ENCODE measurements around the gene TBX3. TPM values are rescaled to one million over a fixed set of nuclear protein-coding genes. Genes with fewer than 3 reads are reported as not detected.

Gene TBX3
- total and polyA plus RNA-seq, 2 donors (not counting 3 experiments of a cell fraction or from before 2014, with no cell fraction given): 0.52 to 2.0 TPM

- no peak for FAIRE-seq
- ChIA-PET POLR2A (no interaction called here), CTCF (interaction anchor here (0.7 to 3.9 kb wide), 4 partner anchors 8 to 1401 kb away, joined by 3 to 20 read pairs (median 5); no protein-coding TSS in a partner anchor)
- Histone ChIP-seq H3K9me3 (replicated peaks; ENCODE audit: control insufficient read depth, insufficient read depth, low read length) (no peaks in the 10 kb centered on the region), H4K20me1 (replicated peaks; ENCODE audit: control insufficient read depth, extremely low read depth, insufficient read depth, low read length) (no peaks in the 10 kb centered on the region), H3K4me2 (ENCODE audit: insufficient read depth, low read length) (no peak overlapping the region), H3K79me2 (ENCODE audit: control insufficient read depth, insufficient read depth, low read length) (no peaks in the 10 kb centered on the region), H3K27me3 (ENCODE audit: control insufficient read depth in 2 of 2, insufficient read depth in 2 of 2, low read length in 2 of 2) (peaks cover 47 to 56% of the 10 kb centered on the region in 2 experiments), H3K4me3 (replicated peaks in 1 of 3; ENCODE audit: insufficient read depth in 1 of 3, low read depth in 1 of 3, low read length in 3 of 3) (no peak overlapping the region), H3K4me1 (ENCODE audit: control insufficient read depth, extremely low read depth, insufficient read depth, low read length) (no peaks in the 10 kb centered on the region), H3K9ac (replicated peaks; ENCODE audit: extremely low read depth, insufficient read depth, low read length) (no peak overlapping the region), H3K9me1 (replicated peaks; ENCODE audit: control insufficient read depth, extremely low read depth, insufficient read depth, low read length) (no peaks in the 10 kb centered on the region), H3K36me3 (ENCODE audit: control insufficient read depth in 2 of 2, extremely low read depth in 1 of 2, insufficient read depth in 2 of 2, low read length in 2 of 2) (no peaks in the 10 kb centered on the region), H2AFZ (ENCODE audit: low read depth, low read length) (no peak overlapping the region), H3K27ac (ENCODE audit: insufficient read depth, low read depth, low read length) (no peak overlapping the region)
- dilution Hi-C loops (cut with MboI; ENCODE audit: extremely low pct_ligation_motif_present, low sequenced_read_pairs) (no loop called here), intact Hi-C loops (cut with micrococcal nuclease) (no loop called here)
- no TSS peak for BruUV-seq (replicated peaks)
- peak; percentile 20 for DNase-seq (ENCODE audit: low read depth, low spot score)
- TF ChIP-seq FOS (IDR thresholded peaks at IDR 0.05; ENCODE audit: borderline replicate concordance, insufficient read depth, low read length): no peak
- no peak for TF ChIP-seq JUN (IDR thresholded peaks at IDR 0.05; ENCODE audit: borderline replicate concordance, insufficient read depth, insufficient read length, low read depth)
- no peak for TF ChIP-seq POLR2AphosphoS5 (IDR thresholded peaks at IDR 0.05; ENCODE audit: insufficient read depth, low read depth, low read length)
- TF ChIP-seq POLR2A (IDR thresholded peaks at IDR 0.05; ENCODE audit: low read depth, low read length): no peak
- peak; percentile 32 for TF ChIP-seq EZH2 (IDR thresholded peaks at IDR 0.05; ENCODE audit: borderline replicate concordance, low read depth, low read length, severe bottlenecking)
- no peak for TF ChIP-seq GATA2 (IDR thresholded peaks at IDR 0.05; ENCODE audit: insufficient read depth, insufficient read length, low read depth, low read length)
These were observed 13.5 kb downstream of the TBX3 start for GRCh38 chr12:114670291-114670980.

Data from endothelial cell of umbilical vein (primary cell).